Stimulated activated naive CD8-positive, alpha-beta T cell treated with anti-CD3 and anti-CD28 coated beads, Interleukin-15, amount 100 ng/mL, for 72 hours (primary cell): ENCODE data around the gene DYNLT5.
"Not testable (repeated sequence)": the region's sequence is repeated elsewhere in the genome, so short reads cannot be mapped to it uniquely, and the experiment has no call there.

Experiments
- ATAC-seq: fragments of 150-1000 bp; cut with Tn5 transposase; 2 replicates; pipeline ENCODE4 v1.10.0; 2021; ENCODE audit warnings: mild to moderate bottlenecking, moderate library complexity
- DNase-seq, 2 donors: peaks; one replicate each; pipeline ENCODE4 v3.0.0; 2021 to 2022
- H3K27ac Mint-ChIP-seq, 2 donors: one replicate each; pipeline ENCODE4 v1.8.0; 2022; ENCODE audit warnings: mild to moderate bottlenecking in 2 of 2, mixed read lengths in 2 of 2, moderate library complexity in 2 of 2
- H3K27me3 Mint-ChIP-seq: one replicate; pipeline ENCODE4 v1.8.0; 2022; ENCODE audit warnings: mixed read lengths
- H3K4me1 Mint-ChIP-seq: one replicate; pipeline ENCODE4 v1.8.0; 2022; ENCODE audit warnings: mild to moderate bottlenecking, mixed read lengths
- H3K4me3 Mint-ChIP-seq, 2 donors: one replicate each; pipeline ENCODE4 v1.8.0; 2022; ENCODE audit warnings: mild to moderate bottlenecking in 2 of 2, mixed read lengths in 2 of 2, moderate library complexity in 1 of 2
- H3K9me3 Mint-ChIP-seq, 2 donors: one replicate each; pipeline ENCODE4 v1.8.0; 2022; ENCODE audit warnings: mixed read lengths in 2 of 2

Gene DYNLT5

GRCh38 chr1:66733348-66734017, 18.8 kb upstream of the DYNLT5 start:
- H3K27me3 Mint-ChIP-seq = no peaks in the 10 kb centered on the region
- DNase-seq = no peak

GRCh38 chr1:66734531-66734930, 17.7 kb upstream of the DYNLT5 start:
- H3K4me3 Mint-ChIP-seq, H3K27ac Mint-ChIP-seq, H3K27me3 Mint-ChIP-seq, H3K9me3 Mint-ChIP-seq, ATAC-seq, DNase-seq: not testable (repeated sequence)
- H3K4me1 Mint-ChIP-seq = peaks cover 12% of the 10 kb centered on the region

More at GRCh38 chr1:66733348-66734017, 18.8 kb upstream of the DYNLT5 start:
- ATAC-seq = no peak
- Mint-ChIP-seq H3K4me3 (no peak overlapping the region), H3K9me3 (no peaks in the 10 kb centered on the region), H3K27ac (no peak overlapping the region), H3K4me1 (peaks cover 15% of the 10 kb centered on the region)

- DNase-seq (no peak), ATAC-seq (no peak)
- H3K27ac Mint-ChIP-seq = no peak overlapping the region
- H3K9me3 Mint-ChIP-seq = no peaks in the 10 kb centered on the region
- peaks cover 9% of the 10 kb centered on the region for H3K4me1 Mint-ChIP-seq
- H3K4me3 Mint-ChIP-seq = no peak overlapping the region
- no peaks in the 10 kb centered on the region for H3K27me3 Mint-ChIP-seq
These were observed 14.4 kb upstream of the DYNLT5 start for GRCh38 chr1:66737836-66738235.

- H3K9me3 Mint-ChIP-seq = no peaks in the 10 kb centered on the region
- H3K27ac Mint-ChIP-seq = peak overlapping the region; percentile 34 to 40
- no peak overlapping the region for H3K4me3 Mint-ChIP-seq
- no peaks in the 10 kb centered on the region for H3K27me3 Mint-ChIP-seq
- DNase-seq (no peak), ATAC-seq (peak; percentile 28)
- H3K4me1 Mint-ChIP-seq = peaks cover 9% of the 10 kb centered on the region
These were observed 12.7 kb upstream of the DYNLT5 start for GRCh38 chr1:66739401-66740157.

GRCh38 chr1:66745451-66745850, 6.8 kb upstream of the DYNLT5 start:
- H3K4me3 Mint-ChIP-seq = no peak overlapping the region
- H3K9me3 Mint-ChIP-seq = no peaks in the 10 kb centered on the region
- H3K4me1 Mint-ChIP-seq = no peaks in the 10 kb centered on the region
- DNase-seq (no peak), ATAC-seq (no peak)
- H3K27me3 Mint-ChIP-seq = peaks cover 33% of the 10 kb centered on the region
- H3K27ac Mint-ChIP-seq = no peak overlapping the region

GRCh38 chr1:66747501-66747900, 4.8 kb upstream of the DYNLT5 start:
- peaks cover 51% of the 10 kb centered on the region for H3K27me3 Mint-ChIP-seq
- H3K27ac Mint-ChIP-seq = no peak overlapping the region
- no peak overlapping the region for H3K4me3 Mint-ChIP-seq
- no peaks in the 10 kb centered on the region for H3K9me3 Mint-ChIP-seq
- H3K4me1 Mint-ChIP-seq = peaks cover 12% of the 10 kb centered on the region
- no peak for ATAC-seq
- DNase-seq = no peak

GRCh38 chr1:66750577-66750976, 1.7 kb upstream of the DYNLT5 start:
- H3K4me1 Mint-ChIP-seq = peaks cover 19% of the 10 kb centered on the region
- no peak overlapping the region for H3K4me3 Mint-ChIP-seq
- H3K9me3 Mint-ChIP-seq = no peaks in the 10 kb centered on the region
- no peak overlapping the region for H3K27ac Mint-ChIP-seq
- no peak for DNase-seq
- ATAC-seq = no peak
- peaks cover 67% of the 10 kb centered on the region for H3K27me3 Mint-ChIP-seq

- no peak overlapping the region for H3K27ac Mint-ChIP-seq
- ATAC-seq (no peak), DNase-seq (no peak)
- H3K27me3 Mint-ChIP-seq = peaks cover 67% of the 10 kb centered on the region
- no peaks in the 10 kb centered on the region for H3K9me3 Mint-ChIP-seq
- peaks cover 19% of the 10 kb centered on the region for H3K4me1 Mint-ChIP-seq
- no peak overlapping the region for H3K4me3 Mint-ChIP-seq
These were observed 1.1 kb upstream of the DYNLT5 start for GRCh38 chr1:66751160-66751559.

GRCh38 chr1:66752671-66753371, 562 bp downstream of the DYNLT5 start:
- no peaks in the 10 kb centered on the region for H3K9me3 Mint-ChIP-seq
- no peak overlapping the region for H3K27ac Mint-ChIP-seq
- peak; percentile 35 for ATAC-seq
- H3K27me3 Mint-ChIP-seq = peaks cover 62% of the 10 kb centered on the region
- peak overlapping the region; percentile 68 to 85 for H3K4me3 Mint-ChIP-seq
- H3K4me1 Mint-ChIP-seq = peaks cover 19% of the 10 kb centered on the region
- no peak for DNase-seq

- peaks cover 4% of the 10 kb centered on the region for H3K4me1 Mint-ChIP-seq
- DNase-seq = no peak
- H3K27me3 Mint-ChIP-seq = peaks cover 21% of the 10 kb centered on the region
- H3K9me3 Mint-ChIP-seq = no peaks in the 10 kb centered on the region
- ATAC-seq = no peak
- no peak overlapping the region for H3K4me3 Mint-ChIP-seq
- no peak overlapping the region for H3K27ac Mint-ChIP-seq
These were observed 5.5 kb downstream of the DYNLT5 start for GRCh38 chr1:66757722-66758240.

- DNase-seq (no peak), ATAC-seq (no peak)
- Mint-ChIP-seq H3K27ac (no peak overlapping the region), H3K27me3 (peaks cover 16% of the 10 kb centered on the region), H3K4me1 (no peaks in the 10 kb centered on the region), H3K4me3 (no peak overlapping the region), H3K9me3 (no peaks in the 10 kb centered on the region)
These were observed 6.0 kb downstream of the DYNLT5 start for GRCh38 chr1:66758241-66758755.

- Mint-ChIP-seq H3K27me3 (peaks cover 9% of the 10 kb centered on the region), H3K27ac (no peak overlapping the region), H3K4me1 (no peaks in the 10 kb centered on the region), H3K9me3 (no peaks in the 10 kb centered on the region), H3K4me3 (no peak overlapping the region)
- no peak for DNase-seq
- ATAC-seq = no peak
These were observed 8.2 kb downstream of the DYNLT5 start for GRCh38 chr1:66760506-66760905.

GRCh38 chr1:66761221-66761620, 9.0 kb downstream of the DYNLT5 start:
- no peak for ATAC-seq
- H3K9me3 Mint-ChIP-seq = no peaks in the 10 kb centered on the region
- H3K4me1 Mint-ChIP-seq = no peaks in the 10 kb centered on the region
- no peak overlapping the region for H3K4me3 Mint-ChIP-seq
- H3K27me3 Mint-ChIP-seq = peaks cover 9% of the 10 kb centered on the region
- no peak overlapping the region for H3K27ac Mint-ChIP-seq
- DNase-seq = no peak

GRCh38 chr1:66764994-66765578, 12.8 kb downstream of the DYNLT5 start:
- Mint-ChIP-seq H3K27ac (no peak overlapping the region), H3K4me3 (no peak overlapping the region), H3K27me3 (no peaks in the 10 kb centered on the region), H3K4me1 (peaks cover 23% of the 10 kb centered on the region), H3K9me3 (no peaks in the 10 kb centered on the region)
- DNase-seq = peak; percentile 44 to 45
- ATAC-seq = peak; percentile 69

GRCh38 chr1:66767626-66768025, 15.4 kb downstream of the DYNLT5 start:
- DNase-seq (no peak), ATAC-seq (no peak)
- Mint-ChIP-seq H3K4me1 (peaks cover 35% of the 10 kb centered on the region), H3K9me3 (no peaks in the 10 kb centered on the region), H3K27ac (no peak overlapping the region), H3K4me3 (no peak overlapping the region), H3K27me3 (no peaks in the 10 kb centered on the region)
